ENCODE results near the gene NCK1. TPM values are rescaled to one million over a fixed set of nuclear protein-coding genes. Genes with fewer than 3 reads are reported as not detected.

The NCK1 gene
- total RNA-seq, 1 experiment from 2014 or later, result 15.3 TPM

- intact Hi-C loops (cut with micrococcal nuclease), result loop anchor here (1.0 to 5.0 kb wide), 2 partner anchors 44 to 194 kb away; partner anchors contain the start of gene NCK1
- Histone ChIP-seq H3K36me3 (ENCODE audit: low read depth, low read length) (no peaks in the 10 kb centered on the region), H3K27ac (ENCODE audit: low read length) (peak overlapping the region; percentile 36; the same call in 1 of the 2 replicates), H3K9me2 (replicated peaks; ENCODE audit: low read length) (no peaks in the 10 kb centered on the region), H3K9ac (ENCODE audit: low read length) (peak overlapping the region; percentile 60), H3K79me2 (ENCODE audit: low read length) (no peaks in the 10 kb centered on the region), H2AFZ (ENCODE audit: low read length) (peak overlapping the region; percentile 93), H4K20me1 (ENCODE audit: low read length) (no peaks in the 10 kb centered on the region), H3K4me2 (ENCODE audit: low read length) (peak overlapping the region; percentile 87), H3K27me3 (ENCODE audit: low read length) (no peaks in the 10 kb centered on the region), H3F3A (ENCODE audit: low read length, unreplicated experiment) (no peaks in the 10 kb centered on the region), H3K4me1 (ENCODE audit: insufficient read depth, low read length) (peaks cover 6% of the 10 kb centered on the region; the same call in 1 of the 2 replicates), H3K9me3 (ENCODE audit: low read length) (no peaks in the 10 kb centered on the region), H3K4me3 (ENCODE audit: low read length) (peak overlapping the region; percentile 70)
- CTCF ChIA-PET, result no interaction called here
- TF ChIP-seq EZH2 (IDR thresholded peaks at IDR 0.05; ENCODE audit: low read length, unreplicated experiment) (no peak), CTCF (conservative IDR thresholded peaks at IDR 0.05; ENCODE audit: low read depth, low read length) (no peak), EZH2phosphoT487 (IDR thresholded peaks at IDR 0.05; ENCODE audit: borderline replicate concordance, low read length) (no peak)
- DNase-seq, result peak; percentile 60
- POLR2A ChIA-PET (ENCODE audit: unreplicated experiment), result no interaction called here
- no TSS peak for BruUV-seq (replicated peaks)
- ATAC-seq, result peak; percentile 48
Measured at GRCh38 chr3:136818191-136818768, 43.7 kb upstream of the NCK1 start.

- Histone ChIP-seq H3K27ac (ENCODE audit: low read length) (peak within 1 kb of the TSS; percentile 36), H3K4me2 (ENCODE audit: low read length) (peak within 1 kb of the TSS; percentile 87), H3K9ac (ENCODE audit: low read length) (peak within 1 kb of the TSS; percentile 60), H3K36me3 (ENCODE audit: low read depth, low read length) (no peaks in the 10 kb centered on the region), H3K27me3 (ENCODE audit: low read length) (no peaks in the 10 kb centered on the region), H2AFZ (ENCODE audit: low read length) (peak within 1 kb of the TSS; percentile 93), H3K9me3 (ENCODE audit: low read length) (no peaks in the 10 kb centered on the region), H3K4me1 (ENCODE audit: insufficient read depth, low read length) (peaks cover 6% of the 10 kb centered on the region; the same call in 1 of the 2 replicates), H3K79me2 (ENCODE audit: low read length) (no peaks in the 10 kb centered on the region), H4K20me1 (ENCODE audit: low read length) (no peaks in the 10 kb centered on the region), H3K4me3 (ENCODE audit: low read length) (peak within 1 kb of the TSS; percentile 70), H3F3A (ENCODE audit: low read length, unreplicated experiment) (no peaks in the 10 kb centered on the region), H3K9me2 (replicated peaks; ENCODE audit: low read length) (no peaks in the 10 kb centered on the region)
- intact Hi-C loops (cut with micrococcal nuclease), result loop anchor here (1.0 to 5.0 kb wide), 2 partner anchors 43 to 193 kb away; partner anchors contain the start of gene NCK1
- no peak for DNase-seq
- CTCF ChIA-PET, result no interaction called here
- TF ChIP-seq EZH2 (IDR thresholded peaks at IDR 0.05; ENCODE audit: low read length, unreplicated experiment), result no peak
- no peak for TF ChIP-seq CTCF (conservative IDR thresholded peaks at IDR 0.05; ENCODE audit: low read depth, low read length)
- TF ChIP-seq EZH2phosphoT487 (IDR thresholded peaks at IDR 0.05; ENCODE audit: borderline replicate concordance, low read length), result no peak
- ATAC-seq, result peak; percentile 42
- POLR2A ChIA-PET (ENCODE audit: unreplicated experiment), result no interaction called here
- BruUV-seq (replicated peaks), result no TSS peak
Measured at GRCh38 chr3:136818769-136819391, 43.1 kb upstream of the NCK1 start, which contains the start of gene SLC35G2. Gene SLC35G2 (plus strand): TSS chr3:136819126. CDS start chr3:136854461, 35,335 bp downstream.

GRCh38 chr3:136819392-136819730 lies 42.6 kb upstream of the NCK1 start:
- Histone ChIP-seq H4K20me1 (ENCODE audit: low read length) (no peaks in the 10 kb centered on the region), H3K9me3 (ENCODE audit: low read length) (no peaks in the 10 kb centered on the region), H3F3A (ENCODE audit: low read length, unreplicated experiment) (no peaks in the 10 kb centered on the region), H3K27me3 (ENCODE audit: low read length) (no peaks in the 10 kb centered on the region), H3K4me3 (ENCODE audit: low read length) (peak overlapping the region; percentile 70), H3K9me2 (replicated peaks; ENCODE audit: low read length) (no peaks in the 10 kb centered on the region), H3K4me1 (ENCODE audit: insufficient read depth, low read length) (peaks cover 6% of the 10 kb centered on the region; the same call in 1 of the 2 replicates), H3K27ac (ENCODE audit: low read length) (no peak overlapping the region), H2AFZ (ENCODE audit: low read length) (peak overlapping the region; percentile 93), H3K36me3 (ENCODE audit: low read depth, low read length) (no peaks in the 10 kb centered on the region), H3K9ac (ENCODE audit: low read length) (peak overlapping the region; percentile 60), H3K4me2 (ENCODE audit: low read length) (peak overlapping the region; percentile 87), H3K79me2 (ENCODE audit: low read length) (no peaks in the 10 kb centered on the region)
- TF ChIP-seq EZH2phosphoT487 (IDR thresholded peaks at IDR 0.05; ENCODE audit: borderline replicate concordance, low read length) (no peak), EZH2 (IDR thresholded peaks at IDR 0.05; ENCODE audit: low read length, unreplicated experiment) (no peak), CTCF (conservative IDR thresholded peaks at IDR 0.05; ENCODE audit: low read depth, low read length) (no peak)
- intact Hi-C loops (cut with micrococcal nuclease), result loop anchor here (5.0 kb wide), 1 partner anchor 193 kb away; no protein-coding TSS in a partner anchor
- ChIA-PET CTCF (no interaction called here), POLR2A (ENCODE audit: unreplicated experiment) (no interaction called here)
- DNase-seq (peak; percentile 49), ATAC-seq (peak; percentile 76)
- BruUV-seq (replicated peaks), result TSS peak; percentile 51

All from PC-3 (cell line).